ENCODE data around the gene STX18.
"Not testable (repeated sequence)": the region's sequence is repeated elsewhere in the genome, so short reads cannot be mapped to it uniquely, and the experiment has no call there.

STX18 gene

GRCh38 chr4:4477391-4477790 lies 64.5 kb downstream of the STX18 start:
- WGBS (ENCODE audit: insufficient coverage), result 85% methylated on average over 2 of the region's 3 CpGs
- H3K9me3 ChIP-seq (ENCODE audit: control extremely low read depth in 1 of 5, control insufficient read depth in 4 of 5, insufficient read depth in 2 of 5, low read depth in 1 of 5, low read length in 4 of 5), result no peaks in the 10 kb centered on the region
- no peaks in the 10 kb centered on the region for H3K27me3 ChIP-seq (replicated peaks in 2 of 5; ENCODE audit: control insufficient read depth in 4 of 5, insufficient read depth in 5 of 5, low read length in 4 of 5)
- no peak for DNase-seq
- peaks cover 0 to 3% (median 0%) of the 10 kb centered on the region in 4 experiments for H3K36me3 ChIP-seq (ENCODE audit: control insufficient read depth in 4 of 4, insufficient read depth in 4 of 4, low read length in 3 of 4)
- no peak overlapping the region for H3K4me3 ChIP-seq (ENCODE audit: control insufficient read depth in 1 of 7, extremely low read depth in 1 of 7, insufficient read depth in 4 of 7, low read depth in 2 of 7, low read length in 6 of 7)
- H3K27ac ChIP-seq (ENCODE audit: insufficient read depth in 1 of 2, low read depth in 1 of 2, low read length in 2 of 2, poor library complexity in 1 of 2, severe bottlenecking in 2 of 2), result no peak overlapping the region
- ChIA-PET POLR2A (no interaction called here), CTCF (no interaction called here)
- H3K4me1 ChIP-seq (ENCODE audit: control extremely low read depth in 1 of 4, control insufficient read depth in 4 of 4, insufficient read depth in 4 of 4, low read length in 3 of 4), result no peaks in the 10 kb centered on the region

GRCh38 chr4:4474476-4474875 lies 67.4 kb downstream of the STX18 start:
- Histone ChIP-seq H3K4me1 (ENCODE audit: control extremely low read depth in 1 of 4, control insufficient read depth in 4 of 4, insufficient read depth in 4 of 4, low read length in 3 of 4) (no peaks in the 10 kb centered on the region), H3K4me3 (ENCODE audit: control insufficient read depth in 1 of 7, extremely low read depth in 1 of 7, insufficient read depth in 4 of 7, low read depth in 2 of 7, low read length in 6 of 7) (no peak overlapping the region), H3K9me3 (ENCODE audit: control extremely low read depth in 1 of 5, control insufficient read depth in 4 of 5, insufficient read depth in 2 of 5, low read depth in 1 of 5, low read length in 4 of 5) (no peaks in the 10 kb centered on the region), H3K27me3 (replicated peaks in 2 of 5; ENCODE audit: control insufficient read depth in 4 of 5, insufficient read depth in 5 of 5, low read length in 4 of 5) (no peaks in the 10 kb centered on the region), H3K36me3 (ENCODE audit: control insufficient read depth in 4 of 4, insufficient read depth in 4 of 4, low read length in 3 of 4) (peaks cover under 1 to 17% (median 9%) of the 10 kb centered on the region in 4 experiments), H3K27ac (ENCODE audit: insufficient read depth in 1 of 2, low read depth in 1 of 2, low read length in 2 of 2, poor library complexity in 1 of 2, severe bottlenecking in 2 of 2) (no peak overlapping the region)
- 100% methylated on average over 3 of the region's 3 CpGs for WGBS (ENCODE audit: insufficient coverage)
- no peak for DNase-seq
- ChIA-PET CTCF (interaction anchor here (1.5 to 2.7 kb wide), 3 partner anchors 8 to 16 kb away, joined by 4 to 9 read pairs (median 7); no protein-coding TSS in a partner anchor), POLR2A (no interaction called here)

- no peaks in the 10 kb centered on the region for H3K4me1 ChIP-seq (ENCODE audit: control extremely low read depth in 1 of 4, control insufficient read depth in 4 of 4, insufficient read depth in 4 of 4, low read length in 3 of 4)
- CTCF ChIA-PET, result no interaction called here
- no peaks in the 10 kb centered on the region for H3K27me3 ChIP-seq (replicated peaks in 2 of 5; ENCODE audit: control insufficient read depth in 4 of 5, insufficient read depth in 5 of 5, low read length in 4 of 5)
- POLR2A ChIA-PET, result no interaction called here
- peaks cover 10 to 32% (median 24%) of the 10 kb centered on the region in 4 experiments for H3K36me3 ChIP-seq (ENCODE audit: control insufficient read depth in 4 of 4, insufficient read depth in 4 of 4, low read length in 3 of 4)
- H3K27ac ChIP-seq (ENCODE audit: insufficient read depth in 1 of 2, low read depth in 1 of 2, low read length in 2 of 2, poor library complexity in 1 of 2, severe bottlenecking in 2 of 2), result no peak overlapping the region
- no peak overlapping the region for H3K4me3 ChIP-seq (ENCODE audit: control insufficient read depth in 1 of 7, extremely low read depth in 1 of 7, insufficient read depth in 4 of 7, low read depth in 2 of 7, low read length in 6 of 7)
- no peak for DNase-seq
- no peaks in the 10 kb centered on the region for H3K9me3 ChIP-seq (ENCODE audit: control extremely low read depth in 1 of 5, control insufficient read depth in 4 of 5, insufficient read depth in 2 of 5, low read depth in 1 of 5, low read length in 4 of 5)
- WGBS (ENCODE audit: insufficient coverage), result 97% methylated on average over 8 of the region's 8 CpGs
Observed at GRCh38 chr4:4472344-4472958, 69.4 kb downstream of the STX18 start.

GRCh38 chr4:4471195-4471594 lies 70.7 kb downstream of the STX18 start:
- peaks cover 0 to 3% (median 0%) of the 10 kb centered on the region in 5 experiments for H3K9me3 ChIP-seq (ENCODE audit: control extremely low read depth in 1 of 5, control insufficient read depth in 4 of 5, insufficient read depth in 2 of 5, low read depth in 1 of 5, low read length in 4 of 5)
- H3K27me3 ChIP-seq (replicated peaks in 2 of 5; ENCODE audit: control insufficient read depth in 4 of 5, insufficient read depth in 5 of 5, low read length in 4 of 5), result no peaks in the 10 kb centered on the region
- ChIA-PET CTCF (no interaction called here), POLR2A (no interaction called here)
- peaks cover 18 to 44% (median 32%) of the 10 kb centered on the region in 4 experiments for H3K36me3 ChIP-seq (ENCODE audit: control insufficient read depth in 4 of 4, insufficient read depth in 4 of 4, low read length in 3 of 4)
- no peak overlapping the region for H3K27ac ChIP-seq (ENCODE audit: insufficient read depth in 1 of 2, low read depth in 1 of 2, low read length in 2 of 2, poor library complexity in 1 of 2, severe bottlenecking in 2 of 2)
- H3K4me1 ChIP-seq (ENCODE audit: control extremely low read depth in 1 of 4, control insufficient read depth in 4 of 4, insufficient read depth in 4 of 4, low read length in 3 of 4), result no peaks in the 10 kb centered on the region
- H3K4me3 ChIP-seq (ENCODE audit: control insufficient read depth in 1 of 7, extremely low read depth in 1 of 7, insufficient read depth in 4 of 7, low read depth in 2 of 7, low read length in 6 of 7), result no peak overlapping the region
- 100% methylated on average over 2 of the region's 3 CpGs for WGBS (ENCODE audit: insufficient coverage)
- DNase-seq, result no peak

- peaks cover 18 to 54% (median 38%) of the 10 kb centered on the region in 4 experiments for H3K36me3 ChIP-seq (ENCODE audit: control insufficient read depth in 4 of 4, insufficient read depth in 4 of 4, low read length in 3 of 4)
- DNase-seq, result no peak
- ChIA-PET POLR2A (no interaction called here), CTCF (no interaction called here)
- H3K4me1 ChIP-seq (ENCODE audit: control extremely low read depth in 1 of 4, control insufficient read depth in 4 of 4, insufficient read depth in 4 of 4, low read length in 3 of 4), result no peaks in the 10 kb centered on the region
- peaks cover 0 to 3% (median 0%) of the 10 kb centered on the region in 5 experiments for H3K9me3 ChIP-seq (ENCODE audit: control extremely low read depth in 1 of 5, control insufficient read depth in 4 of 5, insufficient read depth in 2 of 5, low read depth in 1 of 5, low read length in 4 of 5)
- H3K4me3 ChIP-seq (ENCODE audit: control insufficient read depth in 1 of 7, extremely low read depth in 1 of 7, insufficient read depth in 4 of 7, low read depth in 2 of 7, low read length in 6 of 7), result no peak overlapping the region
- H3K27me3 ChIP-seq (replicated peaks in 2 of 5; ENCODE audit: control insufficient read depth in 4 of 5, insufficient read depth in 5 of 5, low read length in 4 of 5), result no peaks in the 10 kb centered on the region
- WGBS (ENCODE audit: insufficient coverage), result 100% methylated on average over 1 of the region's 3 CpGs
- H3K27ac ChIP-seq (ENCODE audit: insufficient read depth in 1 of 2, low read depth in 1 of 2, low read length in 2 of 2, poor library complexity in 1 of 2, severe bottlenecking in 2 of 2), result no peak overlapping the region
Observed at GRCh38 chr4:4470208-4470607, 71.6 kb downstream of the STX18 start.

- H3K9me3 ChIP-seq (ENCODE audit: control extremely low read depth in 1 of 5, control insufficient read depth in 4 of 5, insufficient read depth in 2 of 5, low read depth in 1 of 5, low read length in 4 of 5); POLR2A ChIA-PET; H3K4me1 ChIP-seq (ENCODE audit: control extremely low read depth in 1 of 4, control insufficient read depth in 4 of 4, insufficient read depth in 4 of 4, low read length in 3 of 4); H3K27me3 ChIP-seq (replicated peaks in 2 of 5; ENCODE audit: control insufficient read depth in 4 of 5, insufficient read depth in 5 of 5, low read length in 4 of 5); DNase-seq; CTCF ChIA-PET; H3K27ac ChIP-seq (ENCODE audit: insufficient read depth in 1 of 2, low read depth in 1 of 2, low read length in 2 of 2, poor library complexity in 1 of 2, severe bottlenecking in 2 of 2); H3K4me3 ChIP-seq (ENCODE audit: control insufficient read depth in 1 of 7, extremely low read depth in 1 of 7, insufficient read depth in 4 of 7, low read depth in 2 of 7, low read length in 6 of 7): not testable (repeated sequence)
- no CpG with 5 or more reads among the region's 3 CpGs for WGBS (ENCODE audit: insufficient coverage)
- H3K36me3 ChIP-seq (ENCODE audit: control insufficient read depth in 4 of 4, insufficient read depth in 4 of 4, low read length in 3 of 4), result peaks cover 20 to 48% (median 31%) of the 10 kb centered on the region in 4 experiments
Observed at GRCh38 chr4:4465238-4465637, 76.6 kb downstream of the STX18 start.

- ChIA-PET CTCF (no interaction called here), POLR2A (no interaction called here)
- H3K4me3 ChIP-seq (ENCODE audit: control insufficient read depth in 1 of 7, extremely low read depth in 1 of 7, insufficient read depth in 4 of 7, low read depth in 2 of 7, low read length in 6 of 7), result no peak overlapping the region
- DNase-seq, result no peak
- WGBS (ENCODE audit: insufficient coverage), result 100% methylated on average over 2 of the region's 3 CpGs
- no peaks in the 10 kb centered on the region for H3K27me3 ChIP-seq (replicated peaks in 2 of 5; ENCODE audit: control insufficient read depth in 4 of 5, insufficient read depth in 5 of 5, low read length in 4 of 5)
- H3K36me3 ChIP-seq (ENCODE audit: control insufficient read depth in 4 of 4, insufficient read depth in 4 of 4, low read length in 3 of 4), result peaks cover 16 to 42% (median 22%) of the 10 kb centered on the region in 4 experiments
- H3K9me3 ChIP-seq (ENCODE audit: control extremely low read depth in 1 of 5, control insufficient read depth in 4 of 5, insufficient read depth in 2 of 5, low read depth in 1 of 5, low read length in 4 of 5), result peaks cover 0 to 3% (median 0%) of the 10 kb centered on the region in 5 experiments
- H3K4me1 ChIP-seq (ENCODE audit: control extremely low read depth in 1 of 4, control insufficient read depth in 4 of 4, insufficient read depth in 4 of 4, low read length in 3 of 4), result no peaks in the 10 kb centered on the region
- no peak overlapping the region for H3K27ac ChIP-seq (ENCODE audit: insufficient read depth in 1 of 2, low read depth in 1 of 2, low read length in 2 of 2, poor library complexity in 1 of 2, severe bottlenecking in 2 of 2)
Observed at GRCh38 chr4:4462970-4463369, 78.9 kb downstream of the STX18 start.
